IMR-90 (cell line): ENCODE results near the gene WWC1. TPM values are rescaled to one million over a fixed set of nuclear protein-coding genes. Genes with fewer than 3 reads are reported as not detected.

Source experiments
- MAZ ChIP-seq: IDR thresholded peaks from 2 replicates; pipeline ENCODE4 v1.6.1; 2012; ENCODE audit warnings: low read depth, mild to moderate bottlenecking, low read length, improper control_type of control experiment, moderate library complexity, borderline replicate concordance
- MXI1 ChIP-seq: IDR thresholded peaks from 2 replicates; pipeline ENCODE4 v1.6.1; 2012; ENCODE audit warnings: low read depth, mild to moderate bottlenecking, low read length, moderate library complexity, borderline replicate concordance
- RFX5 ChIP-seq: IDR thresholded peaks from 2 replicates; pipeline ENCODE4 v1.8.0; 2012; ENCODE audit warnings: low read depth, mild to moderate bottlenecking, low read length, moderate library complexity
- SMC3 ChIP-seq: fragments of 150-350 bp; IDR thresholded peaks from 2 replicates; pipeline ENCODE4 v1.6.1; 2016; ENCODE audit warnings: low read depth, mild to moderate bottlenecking, antibody characterized with exemption, low read length, moderate library complexity
- polyA plus RNA-seq, 3 experiments: library from polyadenylated mRNA; depleted of rRNA; stranded (reverse); fragments of >200 nt; gene quantifications; 2 replicates each; pipeline ENCODE4 v1.2.3, GENCODE V29; 2012; ENCODE audit warnings: low replicate concordance in 1 of 3
- total RNA-seq: library from RNA; depleted of rRNA; stranded (reverse); fragments of >200 nt; gene quantifications from 2 replicates; pipeline ENCODE4 v1.2.3, GENCODE V29; 2012
- TF ChIP-seq, protein P1 (sequence below): conservative IDR thresholded peaks from 2 replicates; pipeline ENCODE4 v1.5.1; 2012; ENCODE audit warnings: mild to moderate bottlenecking, low read depth, low read length, improper control_type of control experiment

The WWC1 gene
- total and polyA plus RNA-seq, 2 of the 4 experiments (the other 2 are of a cell fraction): 9.1 to 10.3 TPM

- TF ChIP-seq, protein P1, sequence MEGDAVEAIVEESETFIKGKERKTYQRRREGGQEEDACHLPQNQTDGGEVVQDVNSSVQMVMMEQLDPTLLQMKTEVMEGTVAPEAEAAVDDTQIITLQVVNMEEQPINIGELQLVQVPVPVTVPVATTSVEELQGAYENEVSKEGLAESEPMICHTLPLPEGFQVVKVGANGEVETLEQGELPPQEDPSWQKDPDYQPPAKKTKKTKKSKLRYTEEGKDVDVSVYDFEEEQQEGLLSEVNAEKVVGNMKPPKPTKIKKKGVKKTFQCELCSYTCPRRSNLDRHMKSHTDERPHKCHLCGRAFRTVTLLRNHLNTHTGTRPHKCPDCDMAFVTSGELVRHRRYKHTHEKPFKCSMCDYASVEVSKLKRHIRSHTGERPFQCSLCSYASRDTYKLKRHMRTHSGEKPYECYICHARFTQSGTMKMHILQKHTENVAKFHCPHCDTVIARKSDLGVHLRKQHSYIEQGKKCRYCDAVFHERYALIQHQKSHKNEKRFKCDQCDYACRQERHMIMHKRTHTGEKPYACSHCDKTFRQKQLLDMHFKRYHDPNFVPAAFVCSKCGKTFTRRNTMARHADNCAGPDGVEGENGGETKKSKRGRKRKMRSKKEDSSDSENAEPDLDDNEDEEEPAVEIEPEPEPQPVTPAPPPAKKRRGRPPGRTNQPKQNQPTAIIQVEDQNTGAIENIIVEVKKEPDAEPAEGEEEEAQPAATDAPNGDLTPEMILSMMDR: peak; percentile 78
- no peak for TF ChIP-seq MXI1
- TF ChIP-seq RFX5: no peak
- peak; percentile 35 for TF ChIP-seq SMC3
- peak; percentile 37; the same call in 1 of the 2 replicates for TF ChIP-seq MAZ
Measured at GRCh38 chr5:168295574-168296201, 4.2 kb downstream of the WWC1 start (continued).
